HepG2 (cell line): ENCODE results near the gene C1QL2. TPM values are rescaled to one million over a fixed set of nuclear protein-coding genes. Genes with fewer than 3 reads are reported as not detected.

Source experiments
- DMTF1 ChIP-seq: sonication (generic); formaldehyde crosslinking; IDR thresholded peaks from 2 replicates; pipeline ENCODE4 v1.4.0; 2020; ENCODE audit warnings: mild to moderate bottlenecking, missing genetic modification reagents
- FOXA1 ChIP-seq, 2 experiments: fragments of 450-650 bp in 1 of 2; sonication (generic) in 1 of 2; formaldehyde crosslinking in 1 of 2; IDR thresholded peaks; 2 replicates each; pipeline versions ENCODE4 v1.4.0 to v1.6.1; 2016 to 2020; ENCODE audit warnings: missing genetic modification reagents in 1 of 2
- FOXK2 ChIP-seq: fragments of 450-650 bp; IDR thresholded peaks from 2 replicates; pipeline ENCODE4 v1.6.1; 2016
- GRHL1 ChIP-seq: sonication (generic); formaldehyde crosslinking; conservative IDR thresholded peaks from 2 replicates; pipeline ENCODE4 v1.8.0; 2022; ENCODE audit warnings: missing genetic modification reagents
- IKZF4 ChIP-seq: sonication (generic); formaldehyde crosslinking; IDR thresholded peaks from 2 replicates; pipeline ENCODE4 v1.5.1; 2020; ENCODE audit warnings: borderline replicate concordance, mild to moderate bottlenecking, low read depth, missing genetic modification reagents; ENCODE audit errors: not compliant biosample characterization
- MIER2 ChIP-seq: IDR thresholded peaks from 2 replicates; pipeline ENCODE4 v1.6.1; 2016; ENCODE audit warnings: missing biosample characterization, missing genetic modification reagents
- NRL ChIP-seq: sonication (generic); formaldehyde crosslinking; IDR thresholded peaks from 2 replicates; pipeline ENCODE4 v1.5.0; 2020; ENCODE audit warnings: missing genetic modification reagents, mild to moderate bottlenecking, moderate library complexity, borderline replicate concordance
- PBX3 ChIP-seq: sonication (generic); formaldehyde crosslinking; IDR thresholded peaks from 2 replicates; pipeline ENCODE4 v1.8.1; 2023; ENCODE audit warnings: missing genetic modification reagents, inconsistent platforms, borderline replicate concordance
- PPARG ChIP-seq: conservative IDR thresholded peaks from 2 replicates; pipeline ENCODE4 v1.6.1; 2016; ENCODE audit warnings: missing biosample characterization, missing genetic modification reagents
- RXRB ChIP-seq: IDR thresholded peaks from 2 replicates; pipeline ENCODE4 v1.6.1; 2016; ENCODE audit warnings: borderline replicate concordance, missing genetic modification reagents, missing compliant biosample characterization
- SETDB1 ChIP-seq: sonication (generic); formaldehyde crosslinking; IDR thresholded peaks from 2 replicates; pipeline ENCODE4 v1.5.1; 2020; ENCODE audit warnings: missing genetic modification reagents, mild to moderate bottlenecking, borderline replicate concordance
- SSRP1 ChIP-seq: IDR thresholded peaks from 2 replicates; pipeline ENCODE4 v1.6.1; 2016; ENCODE audit warnings: control low read depth
- ZNF121 ChIP-seq: sonication (generic); formaldehyde crosslinking; IDR thresholded peaks from 2 replicates; pipeline ENCODE4 v1.5.0; 2020; ENCODE audit warnings: mild to moderate bottlenecking, missing genetic modification reagents
- ZNF20 ChIP-seq: sonication (generic); formaldehyde crosslinking; IDR thresholded peaks from 2 replicates; pipeline ENCODE4 v1.4.0; 2020; ENCODE audit warnings: mild to moderate bottlenecking, moderate library complexity, missing genetic modification reagents
- ZNF446 ChIP-seq: sonication (generic); formaldehyde crosslinking; IDR thresholded peaks from 2 replicates; pipeline ENCODE4 v1.5.0; 2020; ENCODE audit warnings: mild to moderate bottlenecking, missing genetic modification reagents
- ZNF615 ChIP-seq: sonication (generic); formaldehyde crosslinking; IDR thresholded peaks from 2 replicates; pipeline ENCODE4 v1.5.0; 2020; ENCODE audit warnings: mild to moderate bottlenecking, missing genetic modification reagents, borderline replicate concordance
- ZNF639 ChIP-seq: conservative IDR thresholded peaks from 2 replicates; pipeline ENCODE4 v1.6.1; 2018; ENCODE audit warnings: missing genetic modification reagents
- ZNF709 ChIP-seq: sonication (generic); formaldehyde crosslinking; IDR thresholded peaks from 2 replicates; pipeline ENCODE4 v1.5.0; 2020; ENCODE audit warnings: mild to moderate bottlenecking, missing genetic modification reagents
- polyA plus RNA-seq, 8 experiments: library from polyadenylated mRNA; depleted of rRNA in 3 of 8; stranded (reverse) in 7 of 8; unstranded in 1 of 8; fragments of >200 nt; fragmentation: Illumina TruSeq in 4 of 8; extraction: Trizol in 4 of 8; gene quantifications; 2 replicates each; pipeline versions ENCODE4 v1.2.1 to v1.2.3, GENCODE V29; 2011 to 2016; ENCODE audit warnings: low read depth in 4 of 8, missing spikeins in 1 of 8, mixed read lengths in 1 of 8; ENCODE audit not compliant: insufficient read depth in 1 of 8
- total RNA-seq, 5 experiments: library from RNA; depleted of rRNA; stranded (reverse); fragments of >200 nt; fragmentation: Illumina TruSeq; extraction: Trizol; gene quantifications; 2 replicates each; pipeline ENCODE4 v1.2.3, GENCODE V29; 2016; ENCODE audit warnings: low read depth in 1 of 5
- TF ChIP-seq, protein P1 (sequence below): sonication (generic); formaldehyde crosslinking; IDR thresholded peaks from 2 replicates; pipeline ENCODE4 v1.5.0; 2020; ENCODE audit warnings: missing genetic modification reagents
- TF ChIP-seq, protein P2 (sequence below): sonication (generic); formaldehyde crosslinking; IDR thresholded peaks from 2 replicates; pipeline ENCODE4 v1.8.0; 2022; ENCODE audit warnings: mild to moderate bottlenecking, missing genetic modification reagents, borderline replicate concordance

Gene C1QL2
- total and polyA plus RNA-seq, 2 of the 13 experiments (the other 11 are each of a cell fraction or from before 2014, with no cell fraction given), result not detected

GRCh38 chr2:119174216-119174992, 15.9 kb upstream of the C1QL2 start (continued):
- TF ChIP-seq DMTF1 (CRISPR knock-in tag), result no peak
- no peak for TF ChIP-seq SSRP1 (CRISPR knock-in tag)
- TF ChIP-seq FOXA1 (IDR thresholded peaks at IDR 0.05), result no peak
- no peak for TF ChIP-seq FOXA1 (CRISPR knock-in tag; IDR thresholded peaks at IDR 0.05)
- TF ChIP-seq IKZF4 (CRISPR knock-in tag), result no peak
- TF ChIP-seq MIER2 (CRISPR knock-in tag), result peak; percentile 73; the same call in 1 of the 2 replicates
- TF ChIP-seq ZNF121 (CRISPR knock-in tag), result 0 out of 2 replicates have a peak, but pooled peaks have one; percentile 33
- TF ChIP-seq ZNF446 (CRISPR knock-in tag), result no peak
- no peak for TF ChIP-seq GRHL1 (CRISPR knock-in tag)
- TF ChIP-seq, protein P1, sequence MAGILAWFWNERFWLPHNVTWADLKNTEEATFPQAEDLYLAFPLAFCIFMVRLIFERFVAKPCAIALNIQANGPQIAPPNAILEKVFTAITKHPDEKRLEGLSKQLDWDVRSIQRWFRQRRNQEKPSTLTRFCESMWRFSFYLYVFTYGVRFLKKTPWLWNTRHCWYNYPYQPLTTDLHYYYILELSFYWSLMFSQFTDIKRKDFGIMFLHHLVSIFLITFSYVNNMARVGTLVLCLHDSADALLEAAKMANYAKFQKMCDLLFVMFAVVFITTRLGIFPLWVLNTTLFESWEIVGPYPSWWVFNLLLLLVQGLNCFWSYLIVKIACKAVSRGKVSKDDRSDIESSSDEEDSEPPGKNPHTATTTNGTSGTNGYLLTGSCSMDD (CRISPR knock-in tag), result no peak
- TF ChIP-seq FOXK2, result no peak
- TF ChIP-seq ZNF20 (CRISPR knock-in tag), result no peak
- no peak for TF ChIP-seq RXRB (CRISPR knock-in tag)
- no peak for TF ChIP-seq PBX3 (CRISPR knock-in tag)
- TF ChIP-seq ZNF709 (CRISPR knock-in tag), result no peak
- TF ChIP-seq SETDB1 (CRISPR knock-in tag), result no peak
- no peak for TF ChIP-seq PPARG (CRISPR knock-in tag)
- TF ChIP-seq NRL, result no peak
- TF ChIP-seq, protein P2, sequence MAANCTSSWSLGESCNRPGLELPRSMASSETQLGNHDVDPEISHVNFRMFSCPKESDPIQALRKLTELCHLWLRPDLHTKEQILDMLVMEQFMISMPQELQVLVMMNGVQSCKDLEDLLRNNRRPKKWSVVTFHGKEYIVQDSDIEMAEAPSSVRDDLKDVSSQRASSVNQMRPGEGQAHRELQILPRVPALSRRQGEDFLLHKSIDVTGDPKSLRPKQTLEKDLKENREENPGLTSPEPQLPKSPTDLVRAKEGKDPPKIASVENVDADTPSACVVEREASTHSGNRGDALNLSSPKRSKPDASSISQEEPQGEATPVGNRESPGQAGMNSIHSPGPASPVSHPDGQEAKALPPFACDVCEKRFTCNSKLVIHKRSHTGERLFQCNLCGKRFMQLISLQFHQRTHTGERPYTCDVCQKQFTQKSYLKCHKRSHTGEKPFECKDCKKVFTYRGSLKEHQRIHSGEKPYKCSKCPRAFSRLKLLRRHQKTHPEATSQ (CRISPR knock-in tag), result no peak
- TF ChIP-seq ZNF615 (CRISPR knock-in tag), result no peak
- no peak for TF ChIP-seq ZNF639
